Neutrophil (primary cell): ENCODE measurements around the gene NFKBIE.
A peak's percentile ranks its signal among the peaks of the same experiment; 100 is the strongest.

Experiments used
- H3K27ac ChIP-seq: fragments of 200-600 bp; sonication (generic); 2 replicates; pipeline ENCODE4 v1.5.1; 2016; ENCODE audit warnings: mild to moderate bottlenecking, moderate library complexity
- H3K27me3 ChIP-seq: fragments of 200-600 bp; sonication (generic); 2 replicates; pipeline ENCODE4 v1.6.0; 2016; ENCODE audit warnings: mild to moderate bottlenecking
- H3K36me3 ChIP-seq: fragments of 200-600 bp; sonication (generic); 2 replicates; pipeline ENCODE4 v1.5.1; 2017
- H3K4me1 ChIP-seq, 2 experiments: fragments of 200-600 bp in 1 of 2; sonication (generic) in 1 of 2; 1 replicate in 1 of 2; 2 replicates in 1 of 2; pipeline versions ENCODE4 v1.5.1 to v1.6.1; 2013 to 2016; ENCODE audit warnings: low read depth in 1 of 2, low read length in 1 of 2, mild to moderate bottlenecking in 1 of 2, moderate library complexity in 1 of 2; ENCODE audit not compliant: control insufficient read depth in 1 of 2, insufficient read depth in 1 of 2
- H3K4me3 ChIP-seq, 2 experiments: fragments of 200-600 bp in 1 of 2; sonication (generic) in 1 of 2; 1 replicate in 1 of 2; 2 replicates in 1 of 2; pipeline ENCODE4 v1.5.1; 2013 to 2016; ENCODE audit warnings: low read depth in 1 of 2, low read length in 1 of 2, mild to moderate bottlenecking in 1 of 2, moderate library complexity in 1 of 2
- H3K9me3 ChIP-seq: fragments of 200-600 bp; sonication (generic); 2 replicates; pipeline ENCODE4 v1.5.1; 2016
- CTCF ChIP-seq: fragments of 200-600 bp; sonication (generic); IDR thresholded peaks from 2 replicates; pipeline ENCODE4 v1.5.1; 2016; ENCODE audit warnings: antibody characterized with exemption

NFKBIE gene

GRCh38 chr6:44228433-44228832 lies 36.9 kb downstream of the NFKBIE start:
- H3K9me3 ChIP-seq, result no peaks in the 10 kb centered on the region
- H3K4me1 ChIP-seq, result peaks cover 58 to 62% of the 10 kb centered on the region in 2 experiments
- H3K27ac ChIP-seq, result no peak overlapping the region
- no peak for TF ChIP-seq CTCF
- peaks cover 4% of the 10 kb centered on the region for H3K27me3 ChIP-seq
- H3K4me3 ChIP-seq, result no peak overlapping the region
- no peaks in the 10 kb centered on the region for H3K36me3 ChIP-seq

GRCh38 chr6:44228031-44228430 lies 37.3 kb downstream of the NFKBIE start:
- no peaks in the 10 kb centered on the region for H3K36me3 ChIP-seq
- H3K4me3 ChIP-seq, result no peak overlapping the region
- no peak for TF ChIP-seq CTCF

GRCh38 chr6:44227148-44227793 lies 38.1 kb downstream of the NFKBIE start:
- no peak for TF ChIP-seq CTCF
- H3K36me3 ChIP-seq, result no peaks in the 10 kb centered on the region
- no peak overlapping the region for H3K4me3 ChIP-seq
- H3K4me1 ChIP-seq, result peaks cover 58 to 64% of the 10 kb centered on the region in 2 experiments
- H3K9me3 ChIP-seq, result no peaks in the 10 kb centered on the region
- H3K27me3 ChIP-seq, result peaks cover 12% of the 10 kb centered on the region
- H3K27ac ChIP-seq, result no peak overlapping the region

More at GRCh38 chr6:44228031-44228430, 37.3 kb downstream of the NFKBIE start:
- H3K9me3 ChIP-seq, result no peaks in the 10 kb centered on the region
- peaks cover 56 to 62% of the 10 kb centered on the region in 2 experiments for H3K4me1 ChIP-seq
- H3K27me3 ChIP-seq, result peaks cover 8% of the 10 kb centered on the region
- H3K27ac ChIP-seq, result no peak overlapping the region

- no peak for TF ChIP-seq CTCF
- Histone ChIP-seq H3K4me1 (peaks cover 58 to 63% of the 10 kb centered on the region in 2 experiments), H3K9me3 (no peaks in the 10 kb centered on the region), H3K4me3 (peak overlapping the region in 1 of 2 experiments; percentile 0), H3K36me3 (no peaks in the 10 kb centered on the region), H3K27me3 (peaks cover 12% of the 10 kb centered on the region), H3K27ac (peak overlapping the region; percentile 76)
Observed at GRCh38 chr6:44226368-44227147, 38.8 kb downstream of the NFKBIE start.

- TF ChIP-seq CTCF, result no peak
- Histone ChIP-seq H3K27ac (peak overlapping the region; percentile 76), H3K27me3 (peaks cover 12% of the 10 kb centered on the region), H3K9me3 (no peaks in the 10 kb centered on the region), H3K36me3 (no peaks in the 10 kb centered on the region), H3K4me1 (peaks cover 59 to 64% of the 10 kb centered on the region in 2 experiments), H3K4me3 (peak overlapping the region in 1 of 2 experiments; percentile 0)
Observed at GRCh38 chr6:44225579-44226325, 39.6 kb downstream of the NFKBIE start.
